Neural cell (in vitro differentiated cells): ENCODE data around the gene SIN3A.

Experiments used
- POLR2AphosphoS5 ChIP-seq: IDR thresholded peaks from 2 replicates; pipeline ENCODE4 v1.6.1; 2012
- TF ChIP-seq, protein P1 (sequence below): fragments of 450-650 bp; IDR thresholded peaks from 2 replicates; pipeline ENCODE4 v1.5.1; 2014; ENCODE audit warnings: antibody characterized with exemption, mild to moderate bottlenecking, moderate library complexity; ENCODE audit not compliant: poor library complexity, severe bottlenecking

DNA sequence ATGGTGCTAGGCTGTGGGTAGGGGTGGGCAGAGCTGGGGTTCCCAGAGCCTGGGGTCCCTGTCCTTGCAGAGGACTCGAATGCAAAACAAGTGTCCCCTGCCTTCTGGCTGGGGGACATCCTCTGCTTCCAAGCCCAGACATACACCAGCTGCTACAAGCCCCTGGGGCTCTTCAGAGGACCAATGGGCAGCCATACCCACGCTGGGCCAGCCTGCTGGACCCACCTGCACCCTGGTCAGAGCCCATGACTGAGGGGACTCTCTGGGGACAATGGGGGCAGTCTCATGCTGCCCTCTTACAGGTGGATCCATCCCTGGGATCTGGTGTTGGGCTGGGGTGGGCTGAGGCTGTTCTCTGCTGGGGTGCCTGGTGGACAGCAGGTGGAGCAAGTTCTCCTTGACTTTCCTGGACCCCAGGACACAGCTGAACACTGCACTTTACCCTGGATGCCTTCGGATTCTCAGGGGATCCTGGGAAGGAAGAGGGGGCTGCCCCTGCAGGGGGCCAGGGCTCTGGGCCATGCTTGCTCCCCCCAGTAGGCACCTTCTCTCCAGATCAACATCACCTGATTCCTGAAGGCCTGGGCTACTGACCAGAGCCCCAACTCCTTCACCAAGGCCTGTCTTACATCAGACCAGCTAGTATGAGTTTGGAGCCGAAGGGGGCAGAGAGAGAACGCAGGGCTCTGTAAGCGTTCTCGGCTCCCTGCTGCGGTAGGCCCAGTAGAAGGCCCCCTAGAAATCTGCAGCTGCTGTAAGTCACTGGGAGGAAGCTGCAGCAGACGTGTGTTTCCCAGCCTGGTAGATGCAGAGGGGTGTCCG is 122.8 kb downstream of the SIN3A start:
- TF ChIP-seq, protein P1, sequence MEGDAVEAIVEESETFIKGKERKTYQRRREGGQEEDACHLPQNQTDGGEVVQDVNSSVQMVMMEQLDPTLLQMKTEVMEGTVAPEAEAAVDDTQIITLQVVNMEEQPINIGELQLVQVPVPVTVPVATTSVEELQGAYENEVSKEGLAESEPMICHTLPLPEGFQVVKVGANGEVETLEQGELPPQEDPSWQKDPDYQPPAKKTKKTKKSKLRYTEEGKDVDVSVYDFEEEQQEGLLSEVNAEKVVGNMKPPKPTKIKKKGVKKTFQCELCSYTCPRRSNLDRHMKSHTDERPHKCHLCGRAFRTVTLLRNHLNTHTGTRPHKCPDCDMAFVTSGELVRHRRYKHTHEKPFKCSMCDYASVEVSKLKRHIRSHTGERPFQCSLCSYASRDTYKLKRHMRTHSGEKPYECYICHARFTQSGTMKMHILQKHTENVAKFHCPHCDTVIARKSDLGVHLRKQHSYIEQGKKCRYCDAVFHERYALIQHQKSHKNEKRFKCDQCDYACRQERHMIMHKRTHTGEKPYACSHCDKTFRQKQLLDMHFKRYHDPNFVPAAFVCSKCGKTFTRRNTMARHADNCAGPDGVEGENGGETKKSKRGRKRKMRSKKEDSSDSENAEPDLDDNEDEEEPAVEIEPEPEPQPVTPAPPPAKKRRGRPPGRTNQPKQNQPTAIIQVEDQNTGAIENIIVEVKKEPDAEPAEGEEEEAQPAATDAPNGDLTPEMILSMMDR: no peak
- no peak for TF ChIP-seq POLR2AphosphoS5
